Erythroblast (primary cell): ENCODE data around the gene SCFD2.
"Not testable (repeated sequence)": the region's sequence is repeated elsewhere in the genome, so short reads cannot be mapped to it uniquely, and the experiment has no call there.

ENCODE experiments used
- GATA1 ChIP-seq: IDR thresholded peaks from 2 replicates; pipeline ENCODE4 v1.6.1; 2011; ENCODE audit warnings: low read depth, mild to moderate bottlenecking, control low read depth, low read length, moderate library complexity
- POLR2A ChIP-seq: IDR thresholded peaks from 2 replicates; pipeline ENCODE4 v1.6.1; 2011; ENCODE audit warnings: mild to moderate bottlenecking, low read length

DNA sequence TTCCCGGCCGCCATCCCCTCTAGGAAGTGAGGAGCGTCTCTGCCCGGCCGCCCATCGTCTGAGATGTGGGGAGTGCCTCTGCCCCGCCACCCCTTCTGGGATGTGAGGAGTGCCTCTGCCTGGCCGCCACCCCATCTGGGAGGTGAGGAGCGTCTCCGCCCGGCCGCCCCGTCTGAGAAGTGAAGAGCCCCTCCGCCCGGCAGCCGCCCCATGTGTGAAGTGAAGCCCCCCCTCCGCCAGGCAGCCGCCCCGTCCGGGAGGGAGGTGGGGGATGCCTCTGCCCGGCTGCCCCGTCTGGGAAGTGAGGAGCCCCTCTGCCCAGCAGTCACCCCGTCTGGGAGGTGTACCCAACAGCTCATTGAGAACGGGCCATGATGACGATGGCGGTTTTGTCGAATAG lies 373.3 kb downstream of the SCFD2 start:
- TF ChIP-seq POLR2A, GATA1: not testable (repeated sequence)
